Activated T-helper 1 cell treated with anti-CD3 and anti-CD28 coated beads, Interleukin-12 subunit alpha, Interleukin-12 subunit beta, Interleukin-2, Interleukin-4 antibody, amounts not matched to agents 30 ng/mL and 10 ng/mL and 1 ng/mL, durations not matched to agents 14 hours and 24 hours and 36 hours (primary cell): ENCODE data around the gene ADORA3. TPM values are rescaled to one million over a fixed set of nuclear protein-coding genes. Genes with fewer than 3 reads are reported as not detected.

Experiments used
- DNase-seq: peaks from one replicate; pipeline ENCODE4 v3.0.0; 2021; ENCODE audit warnings: low spot score
- H3K27ac Mint-ChIP-seq: one replicate; pipeline ENCODE4 v1.8.0; 2021; ENCODE audit warnings: mild to moderate bottlenecking, mixed read lengths
- H3K27me3 Mint-ChIP-seq: one replicate; pipeline ENCODE4 v1.8.0; 2022; ENCODE audit warnings: mild to moderate bottlenecking, moderate library complexity, mixed read lengths; ENCODE audit not compliant: insufficient read depth
- H3K36me3 Mint-ChIP-seq: one replicate; pipeline ENCODE4 v1.8.0; 2021; ENCODE audit warnings: low read depth, mixed read lengths
- H3K4me1 Mint-ChIP-seq: one replicate; pipeline ENCODE4 v1.8.0; 2021; ENCODE audit warnings: low read depth, mixed read lengths
- H3K4me3 Mint-ChIP-seq: one replicate; pipeline ENCODE4 v1.8.0; 2021; ENCODE audit warnings: mild to moderate bottlenecking, moderate library complexity, mixed read lengths
- H3K9me3 Mint-ChIP-seq: one replicate; pipeline ENCODE4 v1.8.0; 2021; ENCODE audit warnings: mixed read lengths
- intact Hi-C: fragments of 100-400 bp; cut with micrococcal nuclease; formaldehyde crosslinking; loops from one replicate; pipeline ENCODE4 v1.15.1; 2024
- total RNA-seq: library from RNA; stranded (reverse); gene quantifications from 2 replicates; pipeline ENCODE4 v1.2.3, GENCODE V29; 2022

ADORA3 gene
- total RNA-seq, 1 donor from 2014 or later: 0.10 TPM

DNA sequence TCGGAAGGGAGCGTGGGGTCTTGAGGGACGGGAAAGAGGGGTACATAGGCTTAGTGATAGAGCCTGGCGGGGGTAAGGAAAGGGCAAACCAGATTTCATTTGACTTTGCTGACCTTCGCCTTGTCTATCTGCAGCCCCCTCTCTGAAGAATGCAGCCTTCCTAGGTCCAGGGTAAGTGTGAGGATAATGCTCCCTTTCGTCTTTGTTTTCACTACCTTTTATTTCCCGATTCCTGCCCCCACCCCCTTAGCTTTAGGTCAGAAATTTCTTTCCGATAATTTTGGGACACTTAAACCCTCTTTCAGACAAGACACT, 53.8 kb downstream of the ADORA3 start:
- H3K27me3 Mint-ChIP-seq: no peaks in the 10 kb centered on the region
- H3K4me3 Mint-ChIP-seq: peak overlapping the region; percentile 100
- H3K4me1 Mint-ChIP-seq: peaks cover 76% of the 10 kb centered on the region
- peak overlapping the region; percentile 96 for H3K27ac Mint-ChIP-seq
- peaks cover 41% of the 10 kb centered on the region for H3K36me3 Mint-ChIP-seq
- intact Hi-C loops: loop anchor here (1.0 to 2.0 kb wide), 12 partner anchors 21 to 1415 kb away; partner anchors contain the start of genes CEPT1, DDX20, DENND2D and DRAM2
- no peak for DNase-seq
- H3K9me3 Mint-ChIP-seq: no peaks in the 10 kb centered on the region

Other genes with a start within 250 kb of the ADORA3 start
- gene CHIA, start 212.8 kb downstream of the ADORA3 start, total RNA-seq: not detected in 2 replicates
- gene OVGP1, start 75.9 kb downstream of the ADORA3 start, total RNA-seq: 0.49 TPM in 2 replicates
- 61.3 and 62.5 TPM in 2 replicates for gene WDR77, start 54.4 kb downstream of the ADORA3 start, total RNA-seq
- 280 and 282 TPM in 2 replicates for gene ATP5PB, start 54.2 kb downstream of the ADORA3 start, total RNA-seq
- gene C1orf162, start 29.6 kb downstream of the ADORA3 start, total RNA-seq: 0.70 and 1.3 TPM in 2 replicates
- gene TMIGD3, start within 50 bp of the ADORA3 start, total RNA-seq: not detected in 2 replicates
- gene RAP1A, start 116.2 kb upstream of the ADORA3 start, total RNA-seq: 326 and 348 TPM in 2 replicates
- 1.3 and 1.7 TPM in 2 replicates for gene INKA2, start 235.8 kb upstream of the ADORA3 start, total RNA-seq